Left ventricle myocardium superior (tissue), 1 donor: Measurements from ENCODE around the gene PEX26. TPM values are rescaled to one million over a fixed set of nuclear protein-coding genes. Genes with fewer than 3 reads are reported as not detected.
A peak's percentile ranks its signal among the peaks of the same experiment; 100 is the strongest.
"Not testable (repeated sequence)": the region's sequence is repeated elsewhere in the genome, so short reads cannot be mapped to it uniquely, and the experiment has no call there.

ENCODE experiments used
- ATAC-seq: fragments of 200-7000 bp; cut with Tn5 transposase; one replicate; pipeline ENCODE4 v1.9.1; 2020; ENCODE audit warnings: mild to moderate bottlenecking, moderate library complexity
- DNase-seq: peaks from one replicate; pipeline ENCODE4 v3.0.0-alpha.2; 2020
- intact Hi-C: fragments of 100-400 bp; cut with micrococcal nuclease; formaldehyde crosslinking; loops from one replicate; pipeline ENCODE4 v1.11.0; 2022
- total RNA-seq: library from RNA; stranded (reverse); fragmentation: NEBNext Ultra II Directional; extraction: Animal tissue kit (Norgen Biotek cat#: 25700); gene quantifications from one replicate; pipeline ENCODE4 v1.2.1, GENCODE V29; 2021
- donor health status: DM: no; HTN: yes; CAD: no; lungs with severe emphysema.

PEX26 gene
- total RNA-seq, 1 donor from 2014 or later, result 20.6 TPM

- ATAC-seq, result peak; percentile 65
- peak; percentile 78 for DNase-seq
- intact Hi-C loops, result no loop called here
These were observed 32.6 kb downstream of the PEX26 start, which contains the start of gene TUBA8 for GRCh38 chr22:18110194-18110953. Gene TUBA8, plus strand, starts transcription at chr22:18110809. Its CDS starts 57 bp downstream, at chr22:18110866.

DNA sequence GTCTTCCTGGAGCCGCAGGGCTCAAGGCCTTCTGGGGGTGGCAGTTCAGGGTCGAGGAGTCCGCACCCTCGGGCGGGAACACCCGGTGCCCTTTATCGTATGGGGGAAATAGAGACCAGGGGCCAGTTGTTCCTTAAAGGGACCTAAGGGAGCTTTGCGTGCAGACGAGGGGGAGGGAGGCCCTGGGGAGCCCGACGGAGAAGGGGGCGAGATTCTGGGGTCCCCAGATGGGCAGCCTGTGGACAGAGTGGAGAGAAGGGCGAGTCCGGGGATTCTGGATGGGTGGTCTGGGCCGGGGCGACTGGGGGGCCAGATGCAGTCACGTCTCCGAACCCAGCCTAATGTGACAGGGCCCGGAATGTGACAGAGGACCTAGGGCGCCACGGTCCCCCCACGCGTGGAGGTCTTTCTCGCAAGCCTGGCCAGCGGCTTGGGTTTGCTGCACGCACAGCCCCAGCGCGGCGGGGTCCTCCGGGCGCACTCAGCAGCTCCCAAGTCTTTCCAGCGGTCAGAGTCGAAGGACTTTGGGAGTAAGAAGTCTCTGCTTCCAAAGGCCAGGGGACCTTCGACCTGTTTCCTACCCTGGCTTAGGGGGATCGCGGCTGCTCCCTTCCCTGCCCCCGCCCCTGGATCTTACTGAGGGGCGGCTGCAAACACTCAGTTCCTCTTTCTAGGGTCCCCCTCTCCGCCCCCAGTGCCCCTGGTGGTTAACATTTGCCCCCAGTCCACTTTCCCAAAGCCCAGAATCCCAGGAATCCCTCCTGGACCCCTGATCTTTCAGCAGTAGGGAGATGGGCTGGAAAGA lies 33.4 kb downstream of the PEX26 start:
- ATAC-seq (peak; percentile 5), DNase-seq (no peak)
- intact Hi-C loops, result no loop called here

DNA sequence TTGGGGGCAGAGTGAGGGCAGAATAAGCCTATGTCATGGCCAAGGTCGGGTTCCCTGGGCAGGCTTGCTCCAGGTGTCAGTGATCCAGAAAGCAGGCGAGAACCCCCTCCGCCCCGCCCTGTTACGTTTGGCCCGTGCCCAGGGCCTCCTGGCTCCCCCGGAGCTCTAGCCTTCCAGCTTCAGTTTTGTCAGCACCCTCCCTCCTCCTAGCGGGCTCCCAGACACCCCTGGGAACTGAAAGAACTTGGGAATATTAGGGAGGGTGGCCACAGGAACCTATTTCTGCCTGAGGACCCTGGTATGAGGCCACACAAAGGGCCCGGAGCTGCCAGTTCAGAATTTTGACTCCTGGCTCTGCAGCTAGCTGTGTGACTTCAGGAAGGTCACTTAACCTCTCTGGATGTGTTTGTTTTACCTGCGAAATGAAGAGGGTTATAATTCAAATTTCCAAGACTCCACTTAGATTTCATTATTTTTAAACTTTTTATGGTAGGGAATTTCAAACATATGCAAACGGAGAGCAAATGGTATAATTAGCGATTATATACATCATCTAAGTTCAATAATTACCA lies 34.1 kb downstream of the PEX26 start:
- intact Hi-C loops, result no loop called here
- DNase-seq, result peak; percentile 89
- ATAC-seq, result peak; percentile 70

DNA sequence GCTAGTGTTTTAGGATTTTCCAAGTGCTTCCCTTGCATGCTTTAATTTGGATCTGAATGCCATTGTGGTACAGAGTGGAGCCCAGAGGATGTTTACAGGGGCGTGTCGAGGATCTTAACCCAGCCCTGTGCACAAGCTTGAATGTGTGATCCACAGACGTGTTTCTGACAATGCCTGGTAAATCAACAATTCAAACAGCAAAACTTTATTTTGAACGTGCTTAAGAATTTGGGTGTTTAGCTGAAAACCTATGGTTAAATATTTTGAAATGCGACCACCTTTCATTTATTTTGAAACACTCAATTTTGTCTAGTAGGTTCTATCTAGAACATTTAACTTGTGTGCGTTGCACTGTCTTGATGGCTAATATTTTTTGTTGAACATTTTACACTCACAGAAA lies 34.6 kb downstream of the PEX26 start:
- no peak for ATAC-seq
- DNase-seq, result no peak
- intact Hi-C loops, result no loop called here

DNA sequence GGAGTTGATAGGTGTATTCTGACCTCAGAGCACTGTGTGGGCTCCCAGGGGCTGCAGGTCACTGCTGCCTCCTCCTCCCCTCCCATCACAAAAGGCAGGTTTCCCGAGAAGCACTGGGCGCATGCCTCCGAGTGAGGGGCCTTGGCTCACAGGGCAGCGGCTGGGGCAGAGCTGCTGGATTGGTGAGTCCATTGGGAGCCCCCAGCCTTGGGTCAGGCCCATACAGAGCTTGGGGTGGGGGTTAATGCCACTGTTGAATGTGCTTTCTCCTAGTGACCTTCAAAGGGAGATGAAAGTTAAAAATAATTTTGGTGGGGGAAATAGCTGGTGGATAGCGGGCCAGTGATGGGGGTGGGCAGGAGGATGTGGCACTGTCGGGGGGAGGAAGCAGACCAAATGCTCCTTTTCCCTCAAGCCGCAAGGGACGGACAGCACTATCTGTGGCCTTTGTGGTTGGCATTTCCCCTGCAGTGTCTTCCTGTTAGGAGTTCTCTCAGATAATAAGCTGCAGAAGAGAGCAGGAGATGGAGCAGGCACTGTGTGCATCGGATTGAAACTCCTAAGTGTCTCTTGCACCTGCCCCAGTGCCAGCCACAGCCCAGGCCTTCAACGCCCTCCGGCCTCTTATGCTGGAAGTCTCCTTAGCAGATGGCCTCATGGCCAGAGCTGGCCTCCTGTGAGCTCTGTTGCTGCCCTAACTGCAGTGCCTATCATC lies 36.0 kb downstream of the PEX26 start:
- DNase-seq (no peak), ATAC-seq (no peak)
- intact Hi-C loops, result no loop called here

DNA sequence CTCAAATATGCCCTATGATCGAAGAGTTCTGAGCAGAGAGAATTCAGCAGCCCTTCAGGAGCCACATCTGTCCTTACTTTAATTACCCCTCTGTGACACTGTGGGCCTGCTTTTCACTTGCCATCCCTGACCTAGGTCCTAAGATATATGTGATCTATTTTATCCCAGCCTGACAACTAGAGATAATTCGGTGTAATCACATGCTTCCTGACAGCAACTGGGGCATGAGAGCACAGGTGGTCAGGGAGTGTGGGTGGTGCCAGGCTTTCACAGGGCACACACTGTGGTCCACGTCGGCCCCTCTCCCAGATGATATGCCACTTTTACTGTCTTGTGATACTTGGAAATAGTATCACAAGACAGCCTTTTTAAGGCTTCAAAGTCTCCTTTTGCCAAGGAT lies 36.7 kb downstream of the PEX26 start:
- intact Hi-C loops, result no loop called here
- ATAC-seq (peak; percentile 17), DNase-seq (no peak)

- DNase-seq (no peak), ATAC-seq (no peak)
- intact Hi-C loops, result no loop called here
These were observed 37.3 kb downstream of the PEX26 start for GRCh38 chr22:18114976-18115652.

- intact Hi-C loops, result no loop called here
- ATAC-seq (peak; percentile 30), DNase-seq (peak; percentile 41)
These were observed 38.1 kb downstream of the PEX26 start for GRCh38 chr22:18115906-18116371.

DNA sequence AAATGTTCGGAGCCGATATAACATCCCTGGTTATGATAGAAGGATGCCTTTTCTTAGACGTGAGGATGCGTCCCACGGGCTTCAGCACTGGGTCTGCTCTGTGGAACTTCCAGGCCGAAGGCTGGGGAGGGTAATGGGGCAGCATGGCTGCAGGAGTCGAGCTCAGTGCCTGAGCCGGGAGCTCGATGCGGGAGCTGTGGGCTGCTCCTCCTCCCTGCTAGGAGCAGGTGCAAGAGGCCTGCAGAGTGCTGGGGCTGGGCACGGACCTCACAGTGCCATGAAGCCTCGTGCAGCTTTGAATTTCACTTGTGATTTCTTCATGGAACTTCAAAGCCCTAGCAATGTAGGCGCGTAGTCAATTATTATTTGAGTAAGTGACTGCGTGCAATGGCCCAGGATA lies 38.8 kb downstream of the PEX26 start:
- no peak for ATAC-seq
- no peak for DNase-seq
- intact Hi-C loops, result no loop called here

DNA sequence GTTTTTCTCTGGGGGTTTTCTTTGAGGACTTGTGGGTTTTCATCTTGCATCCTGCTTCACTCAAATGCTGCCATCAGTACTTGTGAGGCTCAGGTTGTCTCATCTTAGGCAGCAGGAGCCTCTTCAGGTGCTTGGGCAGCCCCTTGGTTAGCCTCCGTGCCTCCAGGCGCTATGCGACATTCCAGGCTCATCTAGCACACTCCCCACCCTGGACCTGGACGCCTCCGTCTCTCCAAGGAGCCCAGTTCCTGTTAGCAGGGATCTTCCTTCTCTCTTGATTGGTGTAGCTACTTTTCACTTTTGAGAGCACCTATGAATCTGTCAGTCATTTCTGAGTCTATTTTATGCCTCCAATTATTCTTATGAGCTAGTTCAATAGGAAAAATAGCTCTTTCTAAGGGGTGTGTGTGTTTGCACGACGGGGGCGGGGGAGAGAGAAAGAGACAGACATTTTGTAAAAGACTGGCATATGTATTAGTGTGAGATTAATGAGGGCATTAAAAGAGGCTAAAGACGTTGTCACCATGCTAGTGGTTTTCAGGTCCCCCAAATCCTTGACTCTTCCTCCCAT lies 40.6 kb downstream of the PEX26 start:
- DNase-seq (no peak), ATAC-seq (no peak)
- intact Hi-C loops, result no loop called here

DNA sequence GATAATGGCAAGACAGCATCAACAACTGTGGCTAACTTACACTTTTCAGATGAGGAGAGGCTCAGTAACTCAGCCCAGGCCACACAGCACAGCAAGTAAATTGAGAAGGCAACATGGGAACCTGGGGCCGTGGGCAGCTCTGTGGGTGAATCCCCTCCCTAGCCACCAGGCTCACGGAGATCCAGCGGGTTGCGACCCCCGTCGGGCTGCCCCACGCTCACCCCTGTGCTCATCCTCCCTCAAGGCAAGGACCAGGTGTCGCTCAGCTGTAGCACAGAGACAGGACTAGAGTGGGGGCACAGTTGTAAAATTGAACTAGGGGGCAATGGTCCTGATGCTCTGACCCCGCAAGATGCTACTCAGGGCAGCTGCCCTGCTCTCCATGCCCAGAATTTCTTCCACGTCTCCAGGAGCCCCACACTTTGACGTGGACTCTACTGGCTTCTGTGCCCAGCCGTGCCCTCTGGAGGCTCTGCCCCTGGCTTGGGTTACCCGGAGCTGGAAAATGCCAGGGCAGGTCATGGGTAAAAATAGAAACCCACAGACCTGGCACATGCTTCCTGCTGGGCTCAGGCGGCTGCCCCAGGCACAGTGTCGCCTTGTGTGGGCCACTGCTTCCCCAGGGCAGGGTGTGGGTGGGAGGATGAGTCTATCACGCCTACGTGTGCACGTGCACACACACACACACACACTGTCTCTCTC lies 41.8 kb downstream of the PEX26 start:
- ATAC-seq (peak; percentile 86), DNase-seq (peak; percentile 78)
- intact Hi-C loops, result no loop called here

GRCh38 chr22:18120857-18121256 lies 43.1 kb downstream of the PEX26 start:
- DNase-seq, result no peak
- intact Hi-C loops, result no loop called here
- ATAC-seq, result no peak

GRCh38 chr22:18121506-18121905 lies 43.7 kb downstream of the PEX26 start:
- DNase-seq, result no peak
- intact Hi-C loops, result no loop called here
- no peak for ATAC-seq

GRCh38 chr22:18121954-18122554 lies 44.3 kb downstream of the PEX26 start:
- ATAC-seq, result no peak
- intact Hi-C loops, result no loop called here
- DNase-seq, result no peak

DNA sequence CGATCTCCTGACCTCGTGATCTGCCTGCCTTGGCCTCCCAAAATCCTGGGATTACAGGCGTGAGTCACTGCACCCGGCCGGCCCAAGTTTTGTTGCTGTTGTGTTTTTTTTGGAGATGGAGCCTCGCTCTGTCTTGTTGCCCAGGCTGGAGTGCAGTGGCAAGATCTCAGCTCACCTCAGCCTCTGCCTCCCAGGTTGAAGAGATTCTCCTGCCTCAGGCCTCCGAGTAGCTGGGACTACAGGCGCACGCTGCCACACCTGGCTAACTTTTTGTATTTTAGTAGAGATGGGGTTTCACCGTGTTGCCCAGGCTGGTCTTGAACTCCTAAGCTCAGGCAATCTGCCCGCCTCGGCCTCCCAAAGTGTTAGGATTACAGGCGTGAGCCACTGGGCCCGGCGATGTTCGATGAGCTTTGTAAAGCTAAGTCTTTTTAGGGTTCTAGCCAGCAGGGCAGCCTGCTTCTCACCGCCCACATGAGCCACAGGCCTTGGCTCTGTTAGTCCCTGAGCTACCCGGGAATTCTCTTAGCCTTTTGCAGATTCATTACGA lies 45.8 kb downstream of the PEX26 start:
- DNase-seq, intact Hi-C loops, ATAC-seq: not testable (repeated sequence)

GRCh38 chr22:18126606-18127005 lies 48.8 kb downstream of the PEX26 start:
- DNase-seq (no peak), ATAC-seq (no peak)
- intact Hi-C loops, result no loop called here

- intact Hi-C loops, result no loop called here
- no peak for DNase-seq
- ATAC-seq, result no peak
These were observed 52.2 kb downstream of the PEX26 start for GRCh38 chr22:18130018-18130417.
